GM23338 (cell line): ENCODE results near the gene DMD. TPM values are rescaled to one million over a fixed set of nuclear protein-coding genes. Genes with fewer than 3 reads are reported as not detected.

Experiments used
- ATAC-seq: fragments of 200-7000 bp; cut with Tn5 transposase; 3 replicates; pipeline ENCODE4 v1.9.1; 2020
- DNase-seq: peaks from one replicate; pipeline ENCODE4 v3.0.0-alpha.2; 2015; ENCODE audit warnings: low spot score
- H2AFZ ChIP-seq: fragments of 200-600 bp; sonication (generic); 2 replicates; pipeline ENCODE4 v1.8.0; 2016; ENCODE audit warnings: antibody characterized with exemption, mild to moderate bottlenecking, moderate library complexity
- H3F3A ChIP-seq: fragments of 200-600 bp; sonication (generic); replicated peaks from 2 replicates; pipeline ENCODE4 v1.8.0; 2017; ENCODE audit warnings: antibody characterized with exemption, mixed run types, low read depth
- H3K27ac ChIP-seq: fragments of 200-600 bp; sonication (generic); 2 replicates; pipeline ENCODE4 v1.6.1; 2016; ENCODE audit warnings: low read depth
- H3K27me3 ChIP-seq: fragments of 200-600 bp; sonication (generic); 2 replicates; pipeline ENCODE4 v1.8.0; 2016; ENCODE audit warnings: mild to moderate bottlenecking, mixed run types, moderate library complexity; ENCODE audit not compliant: insufficient read depth
- H3K36me3 ChIP-seq: fragments of 200-600 bp; sonication (generic); 2 replicates; pipeline ENCODE4 v1.8.0; 2016; ENCODE audit warnings: mild to moderate bottlenecking; ENCODE audit not compliant: insufficient read depth
- H3K4me1 ChIP-seq: fragments of 200-600 bp; sonication (generic); 2 replicates; pipeline ENCODE4 v1.8.0; 2016; ENCODE audit warnings: mild to moderate bottlenecking, moderate library complexity; ENCODE audit not compliant: insufficient read depth
- H3K4me2 ChIP-seq: fragments of 200-600 bp; sonication (generic); 2 replicates; pipeline ENCODE4 v1.7.1; 2017; ENCODE audit warnings: mixed run types
- H3K4me3 ChIP-seq: fragments of 200-600 bp; sonication (generic); 2 replicates; pipeline ENCODE4 v1.6.1; 2016; ENCODE audit warnings: mixed run types
- H3K79me2 ChIP-seq: fragments of 200-600 bp; sonication (generic); replicated peaks from 2 replicates; pipeline ENCODE4 v1.8.0; 2017; ENCODE audit warnings: mild to moderate bottlenecking; ENCODE audit not compliant: insufficient read depth
- H3K9me2 ChIP-seq: fragments of 200-600 bp; sonication (generic); 2 replicates; pipeline ENCODE4 v1.8.0; 2017; ENCODE audit not compliant: insufficient read depth
- H4K20me1 ChIP-seq: fragments of 200-600 bp; sonication (generic); replicated peaks from 2 replicates; pipeline ENCODE4 v1.8.0; 2017; ENCODE audit warnings: mild to moderate bottlenecking; ENCODE audit not compliant: insufficient read depth
- H3K27ac Mint-ChIP-seq: 2 replicates; pipeline ENCODE4 v1.8.0; 2020; ENCODE audit warnings: inconsistent platforms, mild to moderate bottlenecking, moderate library complexity, mixed read lengths
- H3K27me3 Mint-ChIP-seq: 3 replicates; pipeline ENCODE4 v1.8.0; 2022; ENCODE audit warnings: low read depth, mild to moderate bottlenecking, moderate library complexity, mixed read lengths, inconsistent platforms; ENCODE audit not compliant: insufficient read depth, poor library complexity
- H3K36me3 Mint-ChIP-seq: 3 replicates; pipeline ENCODE4 v1.8.0; 2021; ENCODE audit warnings: low read depth, mild to moderate bottlenecking, inconsistent platforms, moderate library complexity, mixed read lengths
- H3K4me1 Mint-ChIP-seq: 3 replicates; pipeline ENCODE4 v1.8.0; 2020; ENCODE audit warnings: mild to moderate bottlenecking, inconsistent platforms, mixed read lengths
- H3K4me3 Mint-ChIP-seq: 3 replicates; pipeline ENCODE4 v1.8.0; 2021; ENCODE audit warnings: moderate library complexity, mild to moderate bottlenecking, inconsistent platforms, mixed read lengths
- H3K9me3 Mint-ChIP-seq: 3 replicates; pipeline ENCODE4 v1.8.0; 2020; ENCODE audit warnings: moderate library complexity, mild to moderate bottlenecking, inconsistent platforms, mixed read lengths
- CREB1 ChIP-seq: fragments of 250-450 bp; sonication (Bioruptor Pico); IDR thresholded peaks from 2 replicates; pipeline ENCODE4 v1.5.0; 2020; ENCODE audit warnings: low read depth, mild to moderate bottlenecking, moderate library complexity
- CTCF ChIP-seq, 2 experiments: fragments of 200-600 bp in 1 of 2; sonication (generic) in 1 of 2; conservative IDR thresholded peaks; 2 replicates each; pipeline versions ENCODE4 v1.5.1 to v1.6.1; 2016 to 2017; ENCODE audit warnings: antibody characterized with exemption in 2 of 2, low read depth in 2 of 2, mild to moderate bottlenecking in 2 of 2, moderate library complexity in 1 of 2
- ETS1 ChIP-seq: IDR thresholded peaks from 2 replicates; pipeline ENCODE4 v1.6.1; 2016; ENCODE audit warnings: antibody characterized with exemption
- EZH2 ChIP-seq: fragments of 200-600 bp; sonication (generic); IDR thresholded peaks from one replicate; pipeline ENCODE4 v1.8.0; 2017; ENCODE audit warnings: antibody characterized with exemption, mild to moderate bottlenecking, low read depth; ENCODE audit not compliant: unreplicated experiment
- EZH2phosphoT487 ChIP-seq: fragments of 200-600 bp; sonication (generic); IDR thresholded peaks from one replicate; pipeline ENCODE4 v1.8.1; 2018; ENCODE audit warnings: antibody characterized with exemption; ENCODE audit not compliant: unreplicated experiment
- JUNB ChIP-seq: IDR thresholded peaks from one replicate; pipeline ENCODE4 v1.6.1; 2016; ENCODE audit warnings: antibody characterized with exemption; ENCODE audit not compliant: unreplicated experiment
- NANOG ChIP-seq: IDR thresholded peaks from 2 replicates; pipeline ENCODE4 v1.6.1; 2016; ENCODE audit warnings: antibody characterized with exemption, borderline replicate concordance
- POLR2AphosphoS5 ChIP-seq: IDR thresholded peaks from 2 replicates; pipeline ENCODE4 v1.6.1; 2016; ENCODE audit warnings: antibody characterized with exemption, low read depth
- REST ChIP-seq: IDR thresholded peaks from one replicate; pipeline ENCODE4 v1.6.1; 2018; ENCODE audit warnings: antibody characterized with exemption; ENCODE audit not compliant: unreplicated experiment
- STAT1 ChIP-seq: IDR thresholded peaks from one replicate; pipeline ENCODE4 v1.6.1; 2016; ENCODE audit warnings: antibody characterized with exemption; ENCODE audit not compliant: unreplicated experiment
- ZNF114 ChIP-seq: fragments of 250-450 bp; sonication (Bioruptor Pico); IDR thresholded peaks from 2 replicates; pipeline ENCODE4 v1.5.0; 2020; ENCODE audit warnings: mild to moderate bottlenecking, moderate library complexity
- ZNF331 ChIP-seq: fragments of 250-450 bp; sonication (Bioruptor Pico); IDR thresholded peaks from 2 replicates; pipeline ENCODE4 v1.5.0; 2020; ENCODE audit warnings: low read depth, mild to moderate bottlenecking, moderate library complexity
- polyA plus RNA-seq: library from polyadenylated mRNA; unstranded; fragments of >200 nt; fragmentation: Nextera tagmentation; extraction: Ambion mirVana; gene quantifications from 2 replicates; pipeline ENCODE4 v1.2.1, GENCODE V29; 2016
- total RNA-seq: library from RNA; depleted of rRNA; stranded (reverse); fragments of >200 nt; shearing (Covaris generic); gene quantifications from 2 replicates; pipeline ENCODE4 v1.2.3, GENCODE V29; 2014
- TF ChIP-seq, protein P1 (sequence below): fragments of 250-450 bp; sonication (Bioruptor Pico); IDR thresholded peaks from 2 replicates; pipeline ENCODE4 v1.5.0; 2020; ENCODE audit warnings: mild to moderate bottlenecking, moderate library complexity

DMD gene
- total and polyA plus RNA-seq, 2 experiments from 2014 or later, result 4.5 to 7.6 TPM

DNA sequence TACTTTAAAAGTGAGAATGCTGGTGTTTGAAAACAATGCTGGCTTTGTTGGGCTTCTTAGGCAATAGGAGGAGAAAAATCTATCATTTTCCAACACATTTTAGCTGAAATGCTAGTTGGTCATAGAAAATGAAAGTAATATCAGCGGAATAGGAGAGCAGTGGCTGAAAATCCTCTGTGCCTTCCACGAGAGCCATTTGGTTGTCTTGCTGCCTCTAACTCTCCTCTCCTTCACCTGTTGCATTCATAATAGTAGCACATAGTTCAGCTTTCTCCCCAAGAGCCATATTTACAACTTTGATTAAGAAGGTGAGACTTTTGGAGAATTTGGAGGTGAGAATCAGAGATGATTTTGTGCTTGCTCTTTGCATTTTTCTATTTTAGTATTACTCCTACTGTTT, 1290.1 kb downstream of the DMD start:
- Histone ChIP-seq H2AFZ (no peak overlapping the region), H4K20me1 (no peaks in the 10 kb centered on the region), H3K4me3 (no peak overlapping the region), H3K36me3 (no peaks in the 10 kb centered on the region), H3K79me2 (no peaks in the 10 kb centered on the region), H3K4me2 (no peak overlapping the region), H3F3A (no peaks in the 10 kb centered on the region), H3K27me3 (no peaks in the 10 kb centered on the region), H3K27ac (no peak overlapping the region), H3K9me2 (no peaks in the 10 kb centered on the region), H3K4me1 (no peaks in the 10 kb centered on the region)
- ATAC-seq (no peak), DNase-seq (no peak)
- no peak overlapping the region for H3K4me3 Mint-ChIP-seq
- H3K27me3 Mint-ChIP-seq, result no peaks in the 10 kb centered on the region
- H3K9me3 Mint-ChIP-seq, result no peaks in the 10 kb centered on the region
- TF ChIP-seq ZNF114 (CRISPR knock-in tag) (no peak), NANOG (no peak), JUNB (no peak), STAT1 (no peak), CREB1 (CRISPR knock-in tag) (no peak), CTCF (conservative IDR thresholded peaks at IDR 0.05; ENCODE audit: low read depth in 2 of 2) (no peak), EZH2 (no peak), REST (no peak), ETS1 (no peak), ZNF331 (CRISPR knock-in tag) (no peak), EZH2phosphoT487 (no peak), POLR2AphosphoS5 (no peak)
- TF ChIP-seq, protein P1, sequence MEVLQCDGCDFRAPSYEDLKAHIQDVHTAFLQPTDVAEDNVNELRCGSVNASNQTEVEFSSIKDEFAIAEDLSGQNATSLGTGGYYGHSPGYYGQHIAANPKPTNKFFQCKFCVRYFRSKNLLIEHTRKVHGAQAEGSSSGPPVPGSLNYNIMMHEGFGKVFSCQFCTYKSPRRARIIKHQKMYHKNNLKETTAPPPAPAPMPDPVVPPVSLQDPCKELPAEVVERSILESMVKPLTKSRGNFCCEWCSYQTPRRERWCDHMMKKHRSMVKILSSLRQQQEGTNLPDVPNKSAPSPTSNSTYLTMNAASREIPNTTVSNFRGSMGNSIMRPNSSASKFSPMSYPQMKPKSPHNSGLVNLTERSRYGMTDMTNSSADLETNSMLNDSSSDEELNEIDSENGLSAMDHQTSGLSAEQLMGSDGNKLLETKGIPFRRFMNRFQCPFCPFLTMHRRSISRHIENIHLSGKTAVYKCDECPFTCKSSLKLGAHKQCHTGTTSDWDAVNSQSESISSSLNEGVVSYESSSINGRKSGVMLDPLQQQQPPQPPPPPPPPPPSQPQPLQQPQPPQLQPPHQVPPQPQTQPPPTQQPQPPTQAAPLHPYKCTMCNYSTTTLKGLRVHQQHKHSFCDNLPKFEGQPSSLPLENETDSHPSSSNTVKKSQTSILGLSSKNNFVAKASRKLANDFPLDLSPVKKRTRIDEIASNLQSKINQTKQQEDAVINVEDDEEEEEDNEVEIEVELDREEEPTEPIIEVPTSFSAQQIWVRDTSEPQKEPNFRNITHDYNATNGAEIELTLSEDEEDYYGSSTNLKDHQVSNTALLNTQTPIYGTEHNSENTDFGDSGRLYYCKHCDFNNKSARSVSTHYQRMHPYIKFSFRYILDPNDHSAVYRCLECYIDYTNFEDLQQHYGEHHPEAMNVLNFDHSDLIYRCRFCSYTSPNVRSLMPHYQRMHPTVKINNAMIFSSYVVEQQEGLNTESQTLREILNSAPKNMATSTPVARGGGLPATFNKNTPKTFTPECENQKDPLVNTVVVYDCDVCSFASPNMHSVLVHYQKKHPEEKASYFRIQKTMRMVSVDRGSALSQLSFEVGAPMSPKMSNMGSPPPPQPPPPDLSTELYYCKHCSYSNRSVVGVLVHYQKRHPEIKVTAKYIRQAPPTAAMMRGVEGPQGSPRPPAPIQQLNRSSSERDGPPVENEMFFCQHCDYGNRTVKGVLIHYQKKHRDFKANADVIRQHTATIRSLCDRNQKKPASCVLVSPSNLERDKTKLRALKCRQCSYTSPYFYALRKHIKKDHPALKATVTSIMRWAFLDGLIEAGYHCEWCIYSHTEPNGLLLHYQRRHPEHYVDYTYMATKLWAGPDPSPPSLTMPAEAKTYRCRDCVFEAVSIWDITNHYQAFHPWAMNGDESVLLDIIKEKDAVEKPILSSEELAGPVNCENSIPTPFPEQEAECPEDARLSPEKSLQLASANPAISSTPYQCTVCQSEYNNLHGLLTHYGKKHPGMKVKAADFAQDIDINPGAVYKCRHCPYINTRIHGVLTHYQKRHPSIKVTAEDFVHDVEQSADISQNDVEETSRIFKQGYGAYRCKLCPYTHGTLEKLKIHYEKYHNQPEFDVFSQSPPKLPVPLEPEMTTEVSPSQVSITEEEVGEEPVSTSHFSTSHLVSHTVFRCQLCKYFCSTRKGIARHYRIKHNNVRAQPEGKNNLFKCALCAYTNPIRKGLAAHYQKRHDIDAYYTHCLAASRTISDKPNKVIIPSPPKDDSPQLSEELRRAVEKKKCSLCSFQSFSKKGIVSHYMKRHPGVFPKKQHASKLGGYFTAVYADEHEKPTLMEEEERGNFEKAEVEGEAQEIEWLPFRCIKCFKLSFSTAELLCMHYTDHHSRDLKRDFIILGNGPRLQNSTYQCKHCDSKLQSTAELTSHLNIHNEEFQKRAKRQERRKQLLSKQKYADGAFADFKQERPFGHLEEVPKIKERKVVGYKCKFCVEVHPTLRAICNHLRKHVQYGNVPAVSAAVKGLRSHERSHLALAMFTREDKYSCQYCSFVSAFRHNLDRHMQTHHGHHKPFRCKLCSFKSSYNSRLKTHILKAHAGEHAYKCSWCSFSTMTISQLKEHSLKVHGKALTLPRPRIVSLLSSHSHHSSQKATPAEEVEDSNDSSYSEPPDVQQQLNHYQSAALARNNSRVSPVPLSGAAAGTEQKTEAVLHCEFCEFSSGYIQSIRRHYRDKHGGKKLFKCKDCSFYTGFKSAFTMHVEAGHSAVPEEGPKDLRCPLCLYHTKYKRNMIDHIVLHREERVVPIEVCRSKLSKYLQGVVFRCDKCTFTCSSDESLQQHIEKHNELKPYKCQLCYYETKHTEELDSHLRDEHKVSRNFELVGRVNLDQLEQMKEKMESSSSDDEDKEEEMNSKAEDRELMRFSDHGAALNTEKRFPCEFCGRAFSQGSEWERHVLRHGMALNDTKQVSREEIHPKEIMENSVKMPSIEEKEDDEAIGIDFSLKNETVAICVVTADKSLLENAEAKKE (CRISPR knock-in tag), result no peak
- H3K27ac Mint-ChIP-seq, result no peak overlapping the region
- no peaks in the 10 kb centered on the region for H3K4me1 Mint-ChIP-seq
- H3K36me3 Mint-ChIP-seq, result no peaks in the 10 kb centered on the region
